Hematopoietic multipotent progenitor cell treated with erythropoietin and hydrocortisone succinate and interleukin-3 and kit ligand, for 6 days (in vitro differentiated cells): ENCODE measurements around the gene RHOC.

Source experiments
- DNase-seq: peaks from one replicate; pipeline ENCODE4 v3.0.0-alpha.2; 2015

RHOC gene

GRCh38 chr1:112716133-112716720 lies 9.3 kb upstream of the RHOC start:
- peak; percentile 91 for DNase-seq

- DNase-seq: peak; percentile 97
Measured at GRCh38 chr1:112715264-112716053, 8.5 kb upstream of the RHOC start, which contains the start of gene PPM1J. PPM1J (minus strand) TSS chr1:112715332; CDS start chr1:112715301, 31 bp downstream.

- DNase-seq: peak; percentile 11
Measured at GRCh38 chr1:112714313-112715263, 7.7 kb upstream of the RHOC start.

DNA sequence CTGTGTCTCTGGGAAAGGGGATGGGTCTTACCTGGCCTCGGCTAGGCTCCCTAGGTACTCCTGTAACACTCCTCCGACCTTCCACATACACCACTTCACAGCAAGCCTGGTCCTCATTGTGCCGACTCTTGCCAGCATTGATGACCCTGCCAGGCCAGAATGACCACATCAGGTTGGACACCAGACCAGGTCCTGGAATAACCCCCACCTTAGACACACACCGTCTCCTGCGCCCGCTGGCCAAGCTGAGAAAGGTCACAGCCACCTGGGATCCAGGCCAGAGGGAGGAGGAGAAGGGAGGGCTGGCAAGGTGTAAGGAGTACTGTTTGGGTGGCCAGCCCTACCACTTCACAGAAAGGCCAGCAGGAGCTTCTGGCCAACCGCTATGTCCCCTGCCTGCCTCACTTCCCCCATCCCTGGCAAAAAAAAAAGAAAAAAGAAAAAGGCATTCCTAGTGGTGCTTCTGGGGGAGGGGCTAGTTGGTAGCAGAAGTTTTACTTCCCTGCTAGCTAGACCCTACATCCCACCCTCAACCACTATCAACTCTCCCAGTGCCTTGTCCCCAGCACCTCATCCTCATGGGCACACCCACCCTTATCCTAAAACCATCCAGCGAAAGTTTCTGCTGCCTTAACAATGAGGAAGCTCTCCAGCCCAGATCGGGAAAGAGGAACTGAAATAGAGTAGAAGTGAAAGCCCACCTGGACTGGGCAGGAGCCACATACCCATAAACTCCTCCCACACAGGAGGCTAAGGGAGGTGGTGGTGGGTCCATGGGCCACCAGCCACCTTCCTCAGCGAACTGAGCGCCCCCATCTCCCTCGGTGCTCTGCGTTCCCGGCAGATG lies 6.8 kb upstream of the RHOC start:
- DNase-seq: peak; percentile 42

- DNase-seq: peak; percentile 6
Measured at GRCh38 chr1:112712701-112713128, 5.8 kb upstream of the RHOC start.

- no peak for DNase-seq
Measured at GRCh38 chr1:112712191-112712590, 5.3 kb upstream of the RHOC start.

GRCh38 chr1:112711670-112712069 lies 4.7 kb upstream of the RHOC start:
- no peak for DNase-seq

GRCh38 chr1:112711041-112711440 lies 4.1 kb upstream of the RHOC start:
- DNase-seq: no peak

DNA sequence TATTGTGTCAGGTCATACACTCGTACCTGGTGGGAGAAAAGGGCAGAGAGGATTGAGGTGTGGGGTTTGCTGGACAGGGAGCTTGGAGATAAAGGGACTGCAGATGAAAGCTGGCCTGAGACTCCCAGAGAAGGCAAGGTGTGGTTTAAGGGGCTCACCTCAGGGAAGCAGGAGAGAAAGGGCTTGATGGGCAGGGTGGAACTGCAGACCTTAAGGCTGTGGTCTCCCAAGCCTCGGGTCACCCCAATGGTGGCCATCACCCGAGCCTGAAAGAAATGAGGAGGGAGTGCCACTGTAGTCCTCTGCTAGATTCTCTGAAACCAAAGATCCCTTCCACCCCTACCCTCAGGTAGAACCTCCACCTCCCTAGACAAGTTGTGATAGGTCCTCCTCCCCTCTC lies 3.7 kb upstream of the RHOC start:
- DNase-seq: no peak

- no peak for DNase-seq
Measured at GRCh38 chr1:112710159-112710558, 3.2 kb upstream of the RHOC start.

GRCh38 chr1:112708489-112708888 lies 1.6 kb upstream of the RHOC start:
- DNase-seq: no peak

- DNase-seq: no peak
Measured at GRCh38 chr1:112708002-112708448, 1.1 kb upstream of the RHOC start.

DNA sequence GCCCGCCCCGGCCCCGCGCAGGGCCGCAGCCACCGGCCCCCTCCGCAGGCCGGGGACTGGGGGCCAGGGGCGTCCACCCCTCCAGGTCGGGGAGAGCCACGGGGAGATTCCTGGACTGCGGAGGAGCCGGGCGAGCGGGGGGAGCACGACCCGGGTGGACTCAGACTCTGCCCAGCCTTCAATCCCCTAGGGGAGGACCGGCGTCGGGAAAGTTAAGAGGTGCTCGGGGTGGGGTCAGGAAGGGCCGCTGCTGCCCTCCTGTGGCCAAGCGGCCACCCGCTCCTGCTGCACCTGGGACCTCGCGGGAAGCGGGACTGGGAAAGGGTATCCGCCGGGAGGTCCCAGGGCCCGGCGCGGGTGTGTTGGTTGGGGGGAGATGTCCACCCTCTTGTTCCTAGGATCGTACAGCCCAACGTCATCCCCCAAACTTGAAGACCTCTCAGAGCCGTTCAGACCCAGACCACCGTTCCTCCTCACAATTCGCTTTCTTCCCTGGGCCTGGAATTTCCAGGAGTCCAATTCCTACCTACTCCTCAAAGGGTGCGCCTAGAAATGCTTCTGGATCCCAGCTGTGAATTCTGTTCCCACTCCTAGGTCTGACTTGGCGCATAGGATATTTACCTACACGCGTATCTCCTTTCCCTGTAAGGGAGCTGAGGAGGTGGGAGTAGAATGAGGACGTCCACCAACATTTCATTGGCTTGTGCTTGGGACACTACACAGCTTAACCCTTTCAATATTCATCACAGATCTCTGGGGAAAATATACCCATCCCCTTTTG lies 484 bp upstream of the RHOC start:
- DNase-seq: peak; percentile 88

- DNase-seq: peak; percentile 79
Measured at GRCh38 chr1:112704934-112705627, 1.8 kb downstream of the RHOC start.

GRCh38 chr1:112704391-112704933 lies 2.5 kb downstream of the RHOC start:
- DNase-seq: no peak

GRCh38 chr1:112703706-112704105 lies 3.2 kb downstream of the RHOC start:
- no peak for DNase-seq

DNA sequence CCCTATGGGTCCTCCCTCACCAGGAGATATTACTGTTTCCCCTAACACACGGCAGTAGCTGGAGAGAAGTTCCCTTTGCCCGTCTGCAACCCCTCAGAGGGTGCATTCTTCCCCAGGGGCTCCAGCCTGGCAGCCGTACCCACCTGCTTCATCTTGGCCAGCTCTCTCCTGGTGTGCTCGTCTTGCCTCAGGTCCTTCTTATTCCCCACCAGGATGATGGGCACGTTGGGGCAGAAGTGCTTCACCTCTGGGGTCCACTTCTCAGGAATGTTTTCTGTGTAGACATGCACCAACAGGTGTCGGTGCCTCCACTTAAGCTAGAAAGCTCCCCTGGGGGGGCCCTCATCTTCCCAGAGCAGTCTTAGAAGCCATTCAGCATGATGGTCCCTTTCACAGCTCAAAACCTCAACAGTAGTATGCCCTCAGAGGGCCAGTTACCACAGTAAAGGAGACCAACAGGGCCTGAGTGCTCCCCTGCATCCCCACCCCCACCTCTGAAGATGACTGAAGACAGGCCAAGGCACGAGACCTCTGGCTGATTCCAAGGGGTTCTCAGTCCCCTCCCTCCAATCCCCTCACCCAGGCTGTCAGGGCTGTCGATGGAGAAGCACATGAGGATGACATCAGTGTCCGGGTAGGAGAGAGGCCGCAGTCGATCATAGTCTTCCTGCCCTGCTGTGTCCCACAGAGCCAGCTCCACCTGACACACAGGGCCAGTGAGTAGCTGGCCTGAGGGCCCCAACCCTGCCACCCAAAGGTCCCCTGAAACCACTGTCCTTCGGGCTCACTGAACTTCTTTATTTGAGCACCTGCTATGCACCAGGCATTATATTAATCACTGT lies 4.3 kb downstream of the RHOC start:
- no peak for DNase-seq

DNA sequence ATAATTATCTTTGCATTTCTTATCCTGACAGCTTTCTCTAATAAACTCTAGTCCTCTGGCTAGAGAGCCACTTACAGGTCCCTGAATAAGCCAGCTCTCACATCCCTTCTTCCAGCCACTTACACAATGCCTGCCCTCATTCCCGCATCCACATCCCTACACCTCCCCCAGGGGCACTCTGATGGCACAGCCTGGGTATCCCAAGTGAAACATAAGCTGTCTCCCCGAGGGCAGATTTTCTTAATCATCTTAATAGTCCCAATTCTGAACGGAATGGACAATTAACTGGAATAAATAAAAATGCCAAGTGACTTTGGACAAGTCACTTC lies 4.9 kb downstream of the RHOC start:
- DNase-seq: no peak

DNA sequence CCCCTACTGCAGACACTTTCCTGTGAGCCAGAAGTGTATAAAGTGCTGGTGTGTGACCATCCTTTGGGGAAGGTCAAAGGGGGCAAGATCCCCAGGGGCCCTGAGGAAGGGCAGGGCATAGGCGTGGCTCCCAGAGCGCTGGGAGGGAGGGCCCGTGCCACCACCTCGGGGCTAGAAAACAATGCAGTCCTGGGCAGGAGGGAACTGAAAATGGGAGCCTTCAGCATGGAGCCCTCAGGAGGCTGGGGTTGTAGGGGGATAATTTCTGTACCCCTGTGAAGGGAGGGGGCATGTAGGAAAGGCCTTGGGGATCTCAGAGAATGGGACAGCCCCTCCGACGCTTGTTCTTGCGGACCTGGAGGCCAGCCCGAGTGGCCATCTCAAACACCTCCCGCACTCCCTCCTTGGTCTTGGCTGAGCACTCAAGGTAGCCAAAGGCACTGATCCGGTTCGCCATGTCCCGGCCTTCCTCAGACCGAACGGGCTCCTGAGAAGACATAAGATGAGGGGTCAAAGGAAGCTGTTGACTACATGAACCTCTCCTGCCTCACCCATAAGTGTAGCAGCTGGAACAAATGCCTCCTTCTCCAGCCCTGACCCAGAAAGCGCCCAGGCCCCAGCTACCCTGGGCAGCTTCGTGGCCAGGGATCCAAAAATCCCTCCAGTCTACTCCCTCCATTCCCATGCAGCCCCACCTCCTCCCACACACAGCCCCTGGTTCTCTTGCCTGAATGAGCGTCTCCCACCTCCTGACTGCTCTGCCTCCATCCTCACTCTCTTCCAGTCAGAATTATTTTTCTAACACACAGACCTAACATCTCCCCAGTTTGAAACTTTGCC lies 5.5 kb downstream of the RHOC start:
- DNase-seq: no peak
